Stimulated activated CD8-positive, alpha-beta memory T cell treated with anti-CD3 and anti-CD28 coated beads, Interleukin-2, amount 100 ng/mL, for 48 hours (primary cell): ENCODE measurements around the gene ARRDC2.
"Not testable (repeated sequence)": the region's sequence is repeated elsewhere in the genome, so short reads cannot be mapped to it uniquely, and the experiment has no call there.

Experiments used
- DNase-seq, 2 donors: peaks; one replicate each; pipeline ENCODE4 v3.0.0-alpha.2; 2020; ENCODE audit warnings: low read depth in 2 of 2

The ARRDC2 gene

GRCh38 chr19:18007917-18008673, at the start of gene ARRDC2:
Gene ARRDC2, plus strand, starts transcription at chr19:18008170. Its CDS starts 141 bp downstream, at chr19:18008311.
- DNase-seq, result peak; percentile 79 to 80

GRCh38 chr19:17963936-17964691, 43.9 kb upstream of the ARRDC2 start:
- no peak for DNase-seq

GRCh38 chr19:17965370-17966128, 42.4 kb upstream of the ARRDC2 start:
- DNase-seq, result no peak

- no peak for DNase-seq
These were observed 41.9 kb upstream of the ARRDC2 start for GRCh38 chr19:17966129-17966483.

GRCh38 chr19:17966550-17967256, 41.3 kb upstream of the ARRDC2 start, which contains the start of gene KCNN1:
Gene KCNN1, plus strand, starts transcription at chr19:17967107. Its CDS starts 6,782 bp downstream, at chr19:17973889.
- DNase-seq, result no peak

GRCh38 chr19:17967257-17968051, 40.5 kb upstream of the ARRDC2 start:
- DNase-seq, result no peak

GRCh38 chr19:17968362-17968761, 39.6 kb upstream of the ARRDC2 start:
- DNase-seq, result no peak

GRCh38 chr19:17969096-17969792, 38.7 kb upstream of the ARRDC2 start:
- DNase-seq, result no peak

GRCh38 chr19:17972230-17972629, 35.7 kb upstream of the ARRDC2 start:
- no peak for DNase-seq

- DNase-seq, result no peak
These were observed 34.2 kb upstream of the ARRDC2 start for GRCh38 chr19:17973759-17974158.

GRCh38 chr19:17974551-17974950, 33.4 kb upstream of the ARRDC2 start:
- DNase-seq, result no peak

GRCh38 chr19:17975032-17975431, 32.9 kb upstream of the ARRDC2 start:
- DNase-seq, result no peak

GRCh38 chr19:17977021-17977420, 30.9 kb upstream of the ARRDC2 start:
- DNase-seq, result no peak

GRCh38 chr19:17977488-17977887, 30.5 kb upstream of the ARRDC2 start:
- DNase-seq, result no peak

GRCh38 chr19:17981611-17982010, 26.4 kb upstream of the ARRDC2 start:
- DNase-seq, result no peak

- no peak for DNase-seq
These were observed 25.5 kb upstream of the ARRDC2 start for GRCh38 chr19:17982430-17982829.

GRCh38 chr19:17985037-17985818, 22.7 kb upstream of the ARRDC2 start:
- no peak for DNase-seq

GRCh38 chr19:17986569-17986968, 21.4 kb upstream of the ARRDC2 start:
- DNase-seq, result not testable (repeated sequence)

- no peak for DNase-seq
These were observed 19.8 kb upstream of the ARRDC2 start for GRCh38 chr19:17988161-17988560.
